Measurements from ENCODE around the gene SNAP25.

Gene SNAP25

GRCh38 chr20:10332656-10333415 is 114.2 kb downstream of the SNAP25 start:
- no peak for DNase-seq (ENCODE audit: low read depth in 2 of 2)

GRCh38 chr20:10336959-10337729 is 118.5 kb downstream of the SNAP25 start:
- no peak for DNase-seq (ENCODE audit: low read depth in 2 of 2)

GRCh38 chr20:10338426-10339180 is 120.0 kb downstream of the SNAP25 start:
- no peak for DNase-seq (ENCODE audit: low read depth in 2 of 2)

GRCh38 chr20:10339609-10340008 is 121.0 kb downstream of the SNAP25 start:
- no peak for DNase-seq (ENCODE audit: low read depth in 2 of 2)

- DNase-seq (ENCODE audit: low read depth in 2 of 2): no peak
Observed at GRCh38 chr20:10342152-10342551, 123.5 kb downstream of the SNAP25 start.

- DNase-seq (ENCODE audit: low read depth in 2 of 2): no peak
Observed at GRCh38 chr20:10344953-10345352, 126.3 kb downstream of the SNAP25 start.

- DNase-seq (ENCODE audit: low read depth in 2 of 2): no peak
Observed at GRCh38 chr20:10347086-10347880, 128.7 kb downstream of the SNAP25 start.

- no peak for DNase-seq (ENCODE audit: low read depth in 2 of 2)
Observed at GRCh38 chr20:10349118-10349517, 130.5 kb downstream of the SNAP25 start.

GRCh38 chr20:10350188-10350842 is 131.7 kb downstream of the SNAP25 start:
- DNase-seq (ENCODE audit: low read depth in 2 of 2): no peak

- DNase-seq (ENCODE audit: low read depth in 2 of 2): no peak
Observed at GRCh38 chr20:10352934-10353824, 134.5 kb downstream of the SNAP25 start.

- DNase-seq (ENCODE audit: low read depth in 2 of 2): no peak
Observed at GRCh38 chr20:10356628-10357027, 138.0 kb downstream of the SNAP25 start.

Measured in stimulated activated CD8-positive, alpha-beta memory T cell treated with anti-CD3 and anti-CD28 coated beads, Interleukin-7, amount 100 ng/mL, for 4 hours (primary cell).